Measurements from ENCODE around the gene ITGAD. TPM values are rescaled to one million over a fixed set of nuclear protein-coding genes. Genes with fewer than 3 reads are reported as not detected.
A peak's percentile ranks its signal among the peaks of the same experiment; 100 is the strongest.

ITGAD gene
- total RNA-seq, 1 donor from 2014 or later: not detected

DNA sequence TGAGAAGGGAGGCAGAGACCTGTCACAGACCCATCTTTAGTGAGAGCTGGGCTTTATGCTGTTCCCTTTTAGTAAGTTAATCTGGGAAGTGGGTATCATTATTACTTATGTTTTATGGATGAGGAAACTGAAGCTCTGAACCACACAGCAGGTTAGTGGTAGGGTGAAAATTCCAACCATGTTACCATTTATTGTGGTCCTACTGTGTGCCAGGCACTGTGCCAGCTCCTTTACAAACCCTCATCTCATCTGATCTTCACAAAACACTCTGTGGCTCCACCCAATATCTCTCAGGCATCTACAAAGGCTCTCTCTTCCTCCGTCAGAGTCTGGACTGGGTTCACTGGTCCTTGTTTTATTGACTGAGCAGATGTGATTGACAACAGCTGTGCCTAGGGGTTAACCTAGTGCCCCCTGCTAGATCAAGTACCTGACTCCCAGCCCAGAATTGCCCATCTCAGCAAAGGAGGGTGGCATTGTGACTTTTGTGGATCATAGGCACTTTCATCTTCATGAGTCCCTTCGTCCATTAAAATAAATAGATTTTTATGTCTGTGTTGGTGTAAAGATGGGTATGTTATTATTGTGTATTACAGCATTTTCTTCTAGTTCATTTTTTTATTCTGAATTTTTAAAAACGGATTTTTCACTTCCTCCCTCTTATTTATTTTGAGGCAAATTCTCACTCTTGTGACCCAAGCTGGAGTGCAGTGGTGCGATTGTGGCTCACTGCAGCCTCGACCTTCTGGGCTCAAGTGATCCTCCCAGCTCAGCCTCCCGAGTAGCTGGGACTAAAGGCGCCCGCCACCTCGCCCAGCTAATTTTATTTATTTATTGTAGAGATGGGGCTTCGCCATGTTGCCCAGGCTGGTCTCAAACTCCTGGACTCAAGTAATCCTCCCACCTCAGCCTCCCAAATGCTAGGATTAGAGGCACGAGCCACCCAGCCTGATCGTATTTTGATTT is 81.9 kb downstream of the ITGAD start:
- H4K20me1 ChIP-seq (ENCODE audit: insufficient read depth, low read length): peaks cover 71% of the 10 kb centered on the region
- H3K9ac ChIP-seq (ENCODE audit: low read length): peak overlapping the region; percentile 17
- FAIRE-seq: no peak
- H3K27me3 ChIP-seq (ENCODE audit: insufficient read depth, low read length): no peaks in the 10 kb centered on the region
- peaks cover 38% of the 10 kb centered on the region for H3K4me1 ChIP-seq (ENCODE audit: insufficient read depth, low read length)
- Mint-ChIP-seq H3K9me3 (ENCODE audit: unreplicated experiment) (no peaks in the 10 kb centered on the region), H3K27me3 (ENCODE audit: low read depth, unreplicated experiment) (no peaks in the 10 kb centered on the region), H3K27ac (ENCODE audit: unreplicated experiment) (no peak overlapping the region), H3K4me3 (ENCODE audit: unreplicated experiment) (peak overlapping the region; percentile 68), H3K36me3 (ENCODE audit: low read depth, unreplicated experiment) (peaks cover 36% of the 10 kb centered on the region), H3K4me1 (ENCODE audit: low read depth, unreplicated experiment) (peaks cover 26% of the 10 kb centered on the region)
- H2AFZ ChIP-seq (ENCODE audit: low read depth, low read length): no peak overlapping the region
- TF ChIP-seq EZH2 (IDR thresholded peaks at IDR 0.05; ENCODE audit: insufficient read depth, low read length): no peak
- TF ChIP-seq, protein P1, sequence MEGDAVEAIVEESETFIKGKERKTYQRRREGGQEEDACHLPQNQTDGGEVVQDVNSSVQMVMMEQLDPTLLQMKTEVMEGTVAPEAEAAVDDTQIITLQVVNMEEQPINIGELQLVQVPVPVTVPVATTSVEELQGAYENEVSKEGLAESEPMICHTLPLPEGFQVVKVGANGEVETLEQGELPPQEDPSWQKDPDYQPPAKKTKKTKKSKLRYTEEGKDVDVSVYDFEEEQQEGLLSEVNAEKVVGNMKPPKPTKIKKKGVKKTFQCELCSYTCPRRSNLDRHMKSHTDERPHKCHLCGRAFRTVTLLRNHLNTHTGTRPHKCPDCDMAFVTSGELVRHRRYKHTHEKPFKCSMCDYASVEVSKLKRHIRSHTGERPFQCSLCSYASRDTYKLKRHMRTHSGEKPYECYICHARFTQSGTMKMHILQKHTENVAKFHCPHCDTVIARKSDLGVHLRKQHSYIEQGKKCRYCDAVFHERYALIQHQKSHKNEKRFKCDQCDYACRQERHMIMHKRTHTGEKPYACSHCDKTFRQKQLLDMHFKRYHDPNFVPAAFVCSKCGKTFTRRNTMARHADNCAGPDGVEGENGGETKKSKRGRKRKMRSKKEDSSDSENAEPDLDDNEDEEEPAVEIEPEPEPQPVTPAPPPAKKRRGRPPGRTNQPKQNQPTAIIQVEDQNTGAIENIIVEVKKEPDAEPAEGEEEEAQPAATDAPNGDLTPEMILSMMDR (IDR thresholded peaks at IDR 0.05; ENCODE audit: insufficient read depth, low read depth, low read length): no peak
- peak overlapping the region; percentile 89 for H3K4me2 ChIP-seq (ENCODE audit: low read length)
- peaks cover 55% of the 10 kb centered on the region for H3K79me2 ChIP-seq (ENCODE audit: insufficient read depth, low read length)
- peak overlapping the region; percentile 13 for H3K27ac ChIP-seq (ENCODE audit: low read depth, low read length)
- no peak for DNase-seq (ENCODE audit: low read depth)
- peaks cover 4% of the 10 kb centered on the region for H3K9me3 ChIP-seq (ENCODE audit: insufficient read depth, low read depth, low read length)
- H3K36me3 ChIP-seq (ENCODE audit: insufficient read depth, low read length): peaks cover 22% of the 10 kb centered on the region
- H3K4me3 ChIP-seq (ENCODE audit: insufficient read depth, low read depth, low read length): peak overlapping the region; percentile 27

DNA sequence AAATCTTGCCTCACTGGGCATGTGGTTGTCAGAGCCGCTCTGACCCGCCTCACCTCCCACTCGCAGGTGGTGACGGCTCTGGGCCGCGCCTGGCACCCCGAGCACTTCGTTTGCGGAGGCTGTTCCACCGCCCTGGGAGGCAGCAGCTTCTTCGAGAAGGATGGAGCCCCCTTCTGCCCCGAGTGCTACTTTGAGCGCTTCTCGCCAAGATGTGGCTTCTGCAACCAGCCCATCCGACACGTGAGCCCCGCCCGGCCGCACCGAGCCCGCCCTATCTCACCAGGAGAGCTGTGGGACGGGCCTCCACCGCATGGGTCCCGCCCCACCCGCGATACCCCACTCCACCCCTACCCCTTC is 82.8 kb downstream of the ITGAD start:
- Histone ChIP-seq H2AFZ (ENCODE audit: low read depth, low read length) (no peak overlapping the region), H3K9me3 (ENCODE audit: insufficient read depth, low read depth, low read length) (peaks cover 4% of the 10 kb centered on the region), H3K9ac (ENCODE audit: low read length) (no peak overlapping the region), H3K4me2 (ENCODE audit: low read length) (peak overlapping the region; percentile 54), H3K27me3 (ENCODE audit: insufficient read depth, low read length) (no peaks in the 10 kb centered on the region), H3K27ac (ENCODE audit: low read depth, low read length) (no peak overlapping the region), H3K79me2 (ENCODE audit: insufficient read depth, low read length) (peaks cover 50% of the 10 kb centered on the region), H4K20me1 (ENCODE audit: insufficient read depth, low read length) (peaks cover 78% of the 10 kb centered on the region), H3K4me1 (ENCODE audit: insufficient read depth, low read length) (peaks cover 38% of the 10 kb centered on the region), H3K4me3 (ENCODE audit: insufficient read depth, low read depth, low read length) (no peak overlapping the region), H3K36me3 (ENCODE audit: insufficient read depth, low read length) (peaks cover 22% of the 10 kb centered on the region)
- H3K27me3 Mint-ChIP-seq (ENCODE audit: low read depth, unreplicated experiment): no peaks in the 10 kb centered on the region
- H3K9me3 Mint-ChIP-seq (ENCODE audit: unreplicated experiment): no peaks in the 10 kb centered on the region
- TF ChIP-seq, protein P1 (IDR thresholded peaks at IDR 0.05; ENCODE audit: insufficient read depth, low read depth, low read length): no peak
- no peak for TF ChIP-seq EZH2 (IDR thresholded peaks at IDR 0.05; ENCODE audit: insufficient read depth, low read length)
- no peak for DNase-seq (ENCODE audit: low read depth)
- peak overlapping the region; percentile 76 for H3K4me3 Mint-ChIP-seq (ENCODE audit: unreplicated experiment)
- peaks cover 29% of the 10 kb centered on the region for H3K4me1 Mint-ChIP-seq (ENCODE audit: low read depth, unreplicated experiment)
- H3K27ac Mint-ChIP-seq (ENCODE audit: unreplicated experiment): no peak overlapping the region
- no peak for FAIRE-seq
- H3K36me3 Mint-ChIP-seq (ENCODE audit: low read depth, unreplicated experiment): peaks cover 36% of the 10 kb centered on the region

Other genes starting within 250 kb of the ITGAD start
- 0.19 and 0.41 TPM in 2 replicates for gene PRSS36, start 243.3 kb upstream of the ITGAD start, total RNA-seq
- gene FUS, start 213.2 kb upstream of the ITGAD start, total RNA-seq: 250 and 309 TPM in 2 replicates
- gene PYCARD, start 190.6 kb upstream of the ITGAD start, total RNA-seq: 7.3 and 9.0 TPM in 2 replicates
- gene TRIM72, start 179.2 kb upstream of the ITGAD start, total RNA-seq: not detected in 2 replicates
- gene PYDC1, start 176.2 kb upstream of the ITGAD start, total RNA-seq: not detected in 2 replicates
- 0.20 TPM in 1 of 2 replicates, not detected in the other for gene ITGAM, start 133.4 kb upstream of the ITGAD start, total RNA-seq
- 0.27 TPM in 1 of 2 replicates, not detected in the other for gene ITGAX, start 38.2 kb upstream of the ITGAD start, total RNA-seq
- gene COX6A2, start 35.0 kb downstream of the ITGAD start, total RNA-seq: not detected in 2 replicates
- gene ZNF843, start 49.5 kb downstream of the ITGAD start, total RNA-seq: 0.50 and 0.84 TPM in 2 replicates
- 11.5 and 12.1 TPM in 2 replicates for gene ARMC5, start 66.2 kb downstream of the ITGAD start, total RNA-seq
- gene TGFB1I1, start 78.8 kb downstream of the ITGAD start, total RNA-seq: 124 and 134 TPM in 2 replicates
- gene SLC5A2, start 89.8 kb downstream of the ITGAD start, total RNA-seq: not detected in 2 replicates
- 33.9 and 40.5 TPM in 2 replicates for gene RUSF1, start 115.1 kb downstream of the ITGAD start, total RNA-seq
- not detected in 2 replicates for gene AHSP, start 134.6 kb downstream of the ITGAD start, total RNA-seq

Measured in astrocyte (in vitro differentiated cells and primary cell).